GM12874 (cell line): ENCODE measurements around the gene ACTA1.

Experiments
- CTCF ChIP-seq: IDR thresholded peaks from 2 replicates; pipeline ENCODE4 v1.5.1; 2011; ENCODE audit warnings: low read depth, mild to moderate bottlenecking, control low read depth, low read length, moderate library complexity; ENCODE audit not compliant: insufficient read depth

Gene ACTA1

GRCh38 chr1:229390130-229390529 lies 43.8 kb downstream of the ACTA1 start:
- no peak for TF ChIP-seq CTCF

DNA sequence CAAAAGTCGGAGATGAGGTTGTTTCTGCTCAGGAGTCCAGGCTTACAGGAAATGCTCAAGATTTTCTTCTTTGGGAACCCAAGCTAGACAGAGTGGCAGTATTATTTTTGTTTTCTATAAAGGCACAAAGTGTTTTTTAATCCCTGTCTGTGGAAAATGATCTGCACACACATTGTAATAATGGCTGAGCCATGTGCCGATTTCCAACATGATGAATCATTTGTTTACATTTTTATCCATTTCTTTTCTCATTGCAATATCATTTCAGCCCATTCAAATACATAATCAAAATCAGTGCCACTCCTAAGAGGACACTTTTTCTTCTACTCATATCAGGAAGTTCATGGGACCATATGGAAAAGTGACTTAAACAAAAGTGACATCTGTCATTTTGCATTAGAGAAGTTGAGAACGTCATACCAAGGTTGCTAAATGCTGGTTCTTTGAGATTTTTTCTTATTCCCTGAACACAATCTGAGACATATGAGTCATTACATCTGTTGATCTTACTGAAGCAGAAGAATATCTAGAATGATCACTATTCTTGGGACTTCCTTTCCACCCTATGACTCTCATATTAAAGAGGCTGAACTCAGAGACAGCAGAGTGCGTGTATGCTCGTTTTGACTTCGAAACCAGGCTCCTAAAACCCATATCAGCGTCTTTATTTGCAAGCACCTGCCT lies 44.9 kb downstream of the ACTA1 start:
- no peak for TF ChIP-seq CTCF

GRCh38 chr1:229385853-229386456 lies 47.9 kb downstream of the ACTA1 start:
- no peak for TF ChIP-seq CTCF

GRCh38 chr1:229384822-229385221 lies 49.1 kb downstream of the ACTA1 start:
- no peak for TF ChIP-seq CTCF

- TF ChIP-seq CTCF, result no peak
These were observed 49.9 kb downstream of the ACTA1 start for GRCh38 chr1:229383961-229384360.

DNA sequence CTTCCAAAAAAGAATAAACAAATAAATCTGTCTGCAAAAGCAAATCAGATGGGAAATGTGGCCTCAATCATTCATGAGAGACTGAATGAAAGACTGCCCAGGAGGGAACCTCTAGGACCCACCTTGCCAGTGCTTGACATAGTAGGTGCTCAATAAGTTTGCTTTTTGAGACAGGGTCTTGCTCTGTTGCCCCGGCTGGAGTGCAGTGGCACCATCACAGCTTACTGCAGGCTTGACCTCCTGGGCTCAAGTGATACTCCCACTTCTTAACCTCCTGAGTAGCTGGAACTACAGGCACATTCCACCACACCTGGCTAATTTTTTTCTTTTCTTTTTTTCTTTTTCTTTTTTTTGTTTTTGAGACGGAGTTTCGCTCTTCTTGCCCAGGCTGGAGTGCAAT lies 50.7 kb downstream of the ACTA1 start:
- no peak for TF ChIP-seq CTCF
